Sigmoid colon (tissue), 7 donors: Measurements from ENCODE around the gene PTX4. TPM values are rescaled to one million over a fixed set of nuclear protein-coding genes. Genes with fewer than 3 reads are reported as not detected.

Source experiments
- DNase-seq: peaks from one replicate; pipeline ENCODE4 v3.0.0-alpha.2; 2019
- H3K27ac ChIP-seq, 4 donors: fragments of 200-600 bp; sonication (generic); one replicate each; pipeline ENCODE4 v1.5.1; 2016 to 2019; ENCODE audit warnings: mild to moderate bottlenecking in 1 of 4
- H3K27me3 ChIP-seq, 3 donors: fragments of 200-600 bp; sonication (generic); one replicate each; pipeline ENCODE4 v1.5.1; 2019; ENCODE audit warnings: mild to moderate bottlenecking in 1 of 3
- H3K36me3 ChIP-seq, 4 donors: fragments of 200-600 bp; sonication (generic); one replicate each; pipeline ENCODE4 v1.5.1; 2016 to 2019
- H3K4me1 ChIP-seq, 4 donors: fragments of 200-600 bp; sonication (generic); one replicate each; pipeline ENCODE4 v1.5.1; 2017 to 2019
- H3K4me3 ChIP-seq, 4 donors: fragments of 200-600 bp; sonication (generic); one replicate each; pipeline ENCODE4 v1.5.1; 2017 to 2019; ENCODE audit warnings: mild to moderate bottlenecking in 2 of 4, moderate library complexity in 1 of 4
- H3K9me3 ChIP-seq, 4 donors: fragments of 200-600 bp in 3 of 4; sonication (generic) in 3 of 4; one replicate each; pipeline versions ENCODE4 v1.5.1 to v1.6.1; 2013 to 2019
- CTCF ChIP-seq, 4 experiments: fragments of 450-650 bp in 3 of 4; fragments of 200-600 bp in 1 of 4; IDR thresholded peaks; one replicate each; pipeline ENCODE4 v1.5.1; 2016 to 2019; ENCODE audit warnings: antibody characterized with exemption in 4 of 4, mild to moderate bottlenecking in 3 of 4, moderate library complexity in 2 of 4
- EP300 ChIP-seq, 4 donors: sonication (generic); formaldehyde crosslinking; IDR thresholded peaks; one replicate each; pipeline ENCODE4 v1.6.1; 2017; ENCODE audit warnings: antibody characterized with exemption in 4 of 4
- POLR2A ChIP-seq, 2 donors: fragments of 450-650 bp; IDR thresholded peaks; one replicate each; pipeline ENCODE4 v1.6.1; 2016; ENCODE audit warnings: antibody characterized with exemption in 2 of 2, mild to moderate bottlenecking in 2 of 2, moderate library complexity in 2 of 2
- POLR2AphosphoS5 ChIP-seq, 4 donors: sonication (generic); formaldehyde crosslinking; IDR thresholded peaks; one replicate each; pipeline ENCODE4 v1.6.1; 2017; ENCODE audit warnings: antibody characterized with exemption in 4 of 4
- WGBS, 2 donors: extraction: QIAGEN DNeasy Blood & Tissue Kit; methylation state at CpG; one replicate each; pipeline ENCODE4 v1.1.7; 2013; 5-methylcytosine and 5-hydroxymethylcytosine counted together
- intact Hi-C: fragments of 100-400 bp; cut with DNase I; formaldehyde crosslinking; loops from one replicate; pipeline ENCODE4 v1.15.1; 2023
- polyA plus RNA-seq, 3 donors: library from polyadenylated mRNA; stranded (reverse); fragments of 200-250 nt; gene quantifications; one replicate each; pipeline ENCODE4 v1.2.3, GENCODE V29; 2013
- total RNA-seq, 4 donors: library from RNA; depleted of rRNA; stranded (reverse); fragments of >200 nt; gene quantifications; one replicate each; pipeline ENCODE4 v1.1.0, GENCODE V29; 2016
- donor health status: healthy with polysubstance abuse.
- donor health status: Bipolar disorder and iron deficiency.
- donor health status: healthy.

The PTX4 gene
- total RNA-seq (not detected), polyA plus RNA-seq (not detected)

DNA sequence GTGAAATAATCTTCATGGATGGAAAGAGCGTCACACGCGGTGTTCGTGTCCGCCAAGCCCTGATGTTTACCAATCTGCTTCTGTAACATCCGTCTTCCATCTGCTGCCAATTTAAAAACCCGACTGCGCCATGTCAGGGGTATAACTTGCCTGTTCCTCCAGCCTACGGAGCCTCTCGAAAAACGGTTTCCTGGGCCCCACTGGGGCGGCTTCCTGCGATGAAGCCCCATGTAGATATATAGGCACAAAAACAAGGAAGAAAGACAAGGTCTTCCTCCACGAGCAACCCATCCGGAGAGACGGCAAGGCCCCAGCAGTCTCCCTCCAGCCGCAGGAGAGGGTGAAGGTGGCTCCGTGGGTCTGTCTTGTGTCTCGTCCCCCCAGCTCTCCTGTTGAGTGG, at the start of gene PTX4:
PTX4 (minus strand) TSS at position 326 of the 400 bp plus-strand sequence; CDS start at position 291, 35 bp downstream.
- TF ChIP-seq CTCF (IDR thresholded peaks at IDR 0.05) (no peak), EP300 (IDR thresholded peaks at IDR 0.05) (no peak), POLR2AphosphoS5 (IDR thresholded peaks at IDR 0.05) (no peak), POLR2A (IDR thresholded peaks at IDR 0.05) (no peak)
- no peaks in the 10 kb centered on the region for H3K36me3 ChIP-seq
- peaks cover 0 to 11% (median 8%) of the 10 kb centered on the region in 4 donors for H3K4me1 ChIP-seq
- no peak for DNase-seq
- WGBS, 2 donors, result 77 to 88% methylated on average over 19 of the region's 19 CpGs
- H3K9me3 ChIP-seq, result no peaks in the 10 kb centered on the region
- intact Hi-C loops, result no loop called here
- H3K27ac ChIP-seq, result no peak within 1 kb of the TSS
- no peaks in the 10 kb centered on the region for H3K27me3 ChIP-seq
- no peak within 1 kb of the TSS for H3K4me3 ChIP-seq

- no peaks in the 10 kb centered on the region for H3K9me3 ChIP-seq
- H3K4me3 ChIP-seq, result peak overlapping the region in 2 of 4 donors; percentile 60 to 70
- 68 to 88% methylated on average over 26 of the region's 26 CpGs for WGBS, 2 donors
- no peak for DNase-seq
- peaks cover 0 to 76% (median 58%) of the 10 kb centered on the region in 4 donors for H3K4me1 ChIP-seq
- H3K27ac ChIP-seq, result peak overlapping the region; percentile 83 to 89 (median 88)
- H3K36me3 ChIP-seq, result peaks cover 18 to 73% (median 36%) of the 10 kb centered on the region in 4 donors
- TF ChIP-seq POLR2AphosphoS5 (IDR thresholded peaks at IDR 0.05) (no peak), POLR2A (IDR thresholded peaks at IDR 0.05) (no peak), CTCF (IDR thresholded peaks at IDR 0.05) (no peak), EP300 (IDR thresholded peaks at IDR 0.05) (no peak)
- intact Hi-C loops, result no loop called here
- H3K27me3 ChIP-seq, result no peaks in the 10 kb centered on the region
Measured at GRCh38 chr16:1537763-1538289, 49.1 kb upstream of the PTX4 start.

GRCh38 chr16:1537138-1537577, 48.4 kb upstream of the PTX4 start:
- peaks cover 18 to 66% (median 33%) of the 10 kb centered on the region in 4 donors for H3K36me3 ChIP-seq
- 89 to 90% methylated on average over 27 of the region's 27 CpGs for WGBS, 2 donors

DNA sequence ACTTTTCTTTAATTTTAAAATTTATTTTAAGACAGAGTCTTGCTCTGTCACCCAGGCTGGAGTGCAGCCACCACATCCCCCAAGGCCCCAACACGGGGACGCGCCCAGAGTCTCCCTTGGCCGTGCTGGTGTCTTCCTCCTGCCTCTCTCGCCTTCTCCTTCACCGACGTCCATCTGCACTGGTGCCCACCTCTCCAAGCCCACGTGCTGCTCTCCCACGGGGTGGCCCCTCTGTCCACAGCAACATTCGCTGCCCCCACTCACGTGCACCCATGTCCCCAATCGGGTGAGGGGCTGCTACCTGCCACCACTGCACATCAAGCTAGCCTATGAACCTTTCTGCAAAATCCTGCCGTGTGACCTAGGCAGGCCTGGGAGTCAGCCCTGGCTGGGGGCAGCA, 47.9 kb upstream of the PTX4 start:
- Histone ChIP-seq H3K4me1 (peaks cover 0 to 78% (median 66%) of the 10 kb centered on the region in 4 donors), H3K27ac (peak overlapping the region; percentile 83 to 89 (median 88)), H3K4me3 (peak overlapping the region in 3 of 4 donors; percentile 54 to 70 (median 60)), H3K27me3 (no peaks in the 10 kb centered on the region), H3K36me3 (peaks cover 18 to 61% (median 28%) of the 10 kb centered on the region in 4 donors), H3K9me3 (no peaks in the 10 kb centered on the region)
- TF ChIP-seq POLR2A (IDR thresholded peaks at IDR 0.05) (no peak), POLR2AphosphoS5 (IDR thresholded peaks at IDR 0.05) (no peak)
- intact Hi-C loops, result no loop called here
- 85 to 87% methylated on average over 13 of the region's 13 CpGs for WGBS, 2 donors
- DNase-seq, result no peak

More at GRCh38 chr16:1537138-1537577, 48.4 kb upstream of the PTX4 start:
- H3K4me3 ChIP-seq, result peak overlapping the region in 3 of 4 donors; percentile 54 to 70 (median 60)
- no peaks in the 10 kb centered on the region for H3K27me3 ChIP-seq
- TF ChIP-seq CTCF (IDR thresholded peaks at IDR 0.05) (no peak), POLR2AphosphoS5 (IDR thresholded peaks at IDR 0.05) (no peak), POLR2A (IDR thresholded peaks at IDR 0.05) (no peak)
- peak overlapping the region; percentile 83 to 89 (median 88) for H3K27ac ChIP-seq
- intact Hi-C loops, result no loop called here
- DNase-seq, result no peak
- peaks cover 0 to 76% (median 62%) of the 10 kb centered on the region in 4 donors for H3K4me1 ChIP-seq
- no peaks in the 10 kb centered on the region for H3K9me3 ChIP-seq

DNA sequence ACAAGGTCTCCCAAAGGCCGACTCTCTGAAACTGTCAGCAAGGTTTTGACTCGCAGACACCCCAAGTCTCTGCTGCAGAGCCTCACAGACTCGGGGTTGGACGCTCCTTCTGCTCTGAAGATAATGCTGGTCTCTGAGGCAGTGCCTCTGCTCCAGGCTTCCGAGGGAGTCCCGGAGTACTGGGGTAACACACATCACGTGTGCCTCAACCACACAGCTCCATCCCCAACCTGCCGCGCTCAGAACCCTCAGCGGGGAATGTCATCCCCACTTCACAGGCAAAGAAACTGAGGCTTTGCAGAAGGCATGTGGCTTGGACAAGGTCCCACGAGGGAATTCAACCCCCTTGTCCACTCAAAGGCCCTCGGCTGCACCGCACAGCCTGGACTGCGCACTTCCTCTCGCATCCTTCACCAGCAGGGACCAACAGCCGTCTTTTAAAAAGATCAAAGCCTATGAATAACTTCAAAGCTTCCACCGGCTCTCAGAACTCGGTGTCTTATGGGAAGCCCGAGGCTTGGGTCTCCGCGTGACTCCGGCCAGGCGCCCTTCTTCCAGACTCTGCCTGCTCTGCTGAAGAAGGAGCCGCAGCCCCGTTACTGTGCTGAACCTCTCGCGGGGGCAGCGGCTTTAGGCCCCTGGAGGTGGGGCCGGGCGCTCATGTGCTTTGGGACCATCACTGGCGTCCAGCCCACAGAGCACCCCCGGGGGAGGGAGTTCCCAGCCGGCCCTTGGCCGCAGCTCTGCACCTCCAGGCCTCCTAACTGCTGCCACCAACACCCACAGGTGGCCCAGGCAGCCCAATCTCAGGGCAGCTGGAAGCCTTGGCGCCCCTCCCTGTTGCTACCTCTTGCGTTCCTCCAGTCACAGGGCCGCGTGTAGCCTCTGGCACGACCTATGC, 46.9 kb upstream of the PTX4 start:
- Histone ChIP-seq H3K27me3 (no peaks in the 10 kb centered on the region), H3K4me1 (peaks cover 0 to 87% (median 75%) of the 10 kb centered on the region in 4 donors), H3K9me3 (no peaks in the 10 kb centered on the region), H3K27ac (peak overlapping the region; percentile 83 to 89 (median 88)), H3K36me3 (peaks cover 18 to 51% (median 27%) of the 10 kb centered on the region in 4 donors), H3K4me3 (peak overlapping the region; percentile 54 to 70 (median 59))
- TF ChIP-seq POLR2AphosphoS5 (IDR thresholded peaks at IDR 0.05), result peak in 1 of 4 donors; percentile 12
- no peak for TF ChIP-seq POLR2A (IDR thresholded peaks at IDR 0.05)
- no peak for TF ChIP-seq CTCF (IDR thresholded peaks at IDR 0.05)
- intact Hi-C loops, result no loop called here
- 71 to 78% methylated on average over 39 of the region's 39 CpGs for WGBS, 2 donors
- DNase-seq, result no peak
